Right cardiac atrium (tissue), 5 donors: ENCODE data around the gene COLEC11. TPM values are rescaled to one million over a fixed set of nuclear protein-coding genes. Genes with fewer than 3 reads are reported as not detected.
"Not testable (repeated sequence)": the region's sequence is repeated elsewhere in the genome, so short reads cannot be mapped to it uniquely, and the experiment has no call there.

Source experiments
- ATAC-seq, 2 donors: fragments of 200-7000 bp; cut with Tn5 transposase; one replicate each; pipeline versions ENCODE4 v1.8.0 to v1.9.1; 2020; ENCODE audit warnings: moderate library complexity in 2 of 2, mild to moderate bottlenecking in 1 of 2
- DNase-seq, 3 donors: peaks; one replicate each; pipeline ENCODE4 v3.0.0-alpha.2; 2020
- H3K27ac ChIP-seq: one replicate; pipeline ENCODE4 v1.5.1; 2013; ENCODE audit warnings: mild to moderate bottlenecking, low read length, control low read depth, moderate library complexity
- H3K27me3 ChIP-seq: one replicate; pipeline ENCODE4 v1.6.1; 2013; ENCODE audit not compliant: control insufficient read depth, insufficient read depth
- H3K4me1 ChIP-seq: one replicate; pipeline ENCODE4 v1.6.1; 2013; ENCODE audit warnings: low read length; ENCODE audit not compliant: control insufficient read depth, insufficient read depth
- H3K4me3 ChIP-seq: one replicate; pipeline ENCODE4 v1.5.1; 2013; ENCODE audit warnings: low read length, control low read depth
- H3K9me3 ChIP-seq: one replicate; pipeline ENCODE4 v1.6.1; 2013; ENCODE audit warnings: low read length; ENCODE audit not compliant: control insufficient read depth
- WGBS: extraction: QIAGEN DNeasy Blood & Tissue Kit; methylation state at CpG from one replicate; pipeline ENCODE4 v1.1.7; 2013; 5-methylcytosine and 5-hydroxymethylcytosine counted together
- intact Hi-C, 4 donors: fragments of 100-400 bp; cut with DNase I; formaldehyde crosslinking; loops; one replicate each; pipeline versions ENCODE4 v1.11.0 to v1.14.0; 2022 to 2023
- polyA plus RNA-seq: library from polyadenylated mRNA; stranded (reverse); fragments of 200-250 nt; gene quantifications from one replicate; pipeline ENCODE4 v1.2.3, GENCODE V29; 2013
- total RNA-seq, 4 donors: library from RNA; stranded (reverse); fragmentation: NEBNext Ultra II Directional; extraction: Animal tissue kit (Norgen Biotek cat#: 25700); gene quantifications; one replicate each; pipeline ENCODE4 v1.2.1, GENCODE V29; 2021
- donor health status: healthy with polysubstance abuse.
- donor health status: DM: no; HTN: yes; CAD: no.
- donor health status: DM: no; HTN: no; CAD: no.
- donor health status: DM: no; HTN: yes; CAD: no; lungs with severe emphysema.
- donor health status: DM: yes; HTN: yes; CAD: no.

Gene COLEC11
- total and polyA plus RNA-seq, 5 donors: 12.5 to 70.6 (median 47.6) TPM

DNA sequence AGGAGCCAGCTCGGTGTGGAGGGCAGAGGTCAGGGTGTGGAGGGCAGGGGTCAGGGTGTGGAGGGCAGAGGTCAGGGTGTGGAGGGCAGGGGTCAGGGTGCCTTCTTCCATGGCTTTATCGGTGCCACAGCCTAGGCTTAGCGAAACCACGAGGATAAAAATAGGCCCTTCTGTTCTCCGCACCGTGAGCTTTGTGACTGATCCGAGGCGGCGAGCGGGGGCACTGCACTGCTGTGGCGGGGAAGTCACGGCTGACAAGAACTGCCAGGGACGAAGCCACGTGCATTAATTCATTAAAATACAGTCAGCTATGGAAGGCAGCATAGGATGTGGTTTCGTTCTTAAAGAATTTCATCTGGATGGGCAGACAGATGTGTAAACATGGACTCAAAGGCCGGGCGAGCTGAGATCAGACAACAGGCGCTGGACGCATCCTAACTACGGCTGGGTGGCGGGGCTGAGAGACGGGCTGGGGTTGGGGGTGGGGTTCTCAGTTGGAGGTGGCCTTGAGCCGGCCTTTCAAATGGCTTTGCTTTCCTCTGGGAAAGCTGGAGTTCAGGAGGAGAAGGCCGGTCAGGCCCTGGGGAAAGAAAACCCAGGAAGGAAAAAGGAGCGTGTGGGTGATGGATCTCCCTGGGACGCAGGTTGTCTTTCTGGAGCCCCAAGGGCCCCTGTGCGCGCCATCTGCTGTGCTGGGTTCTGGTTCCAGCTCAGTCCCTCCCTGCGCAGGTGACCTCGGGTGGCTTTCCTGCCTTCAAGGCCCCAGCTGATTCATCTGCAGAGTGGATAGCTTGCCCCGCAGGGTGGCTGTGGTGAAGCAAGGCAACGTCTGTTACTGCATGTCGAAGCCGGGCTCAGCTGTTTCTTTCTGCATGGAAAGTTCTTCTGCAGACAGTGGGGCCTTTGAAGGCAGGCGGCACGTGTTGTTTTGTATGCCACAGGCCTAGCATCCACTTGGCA is 62.1 kb downstream of the COLEC11 start:
- DNase-seq (no peak), ATAC-seq (no peak)
- intact Hi-C loops: loop anchor here in 1 of 4 donors (10.0 kb wide), 1 partner anchor 232 kb away; no protein-coding TSS in a partner anchor
- no peak overlapping the region for H3K4me3 ChIP-seq
- WGBS: 66% methylated on average over 36 of the region's 36 CpGs
- no peaks in the 10 kb centered on the region for H3K9me3 ChIP-seq
- no peaks in the 10 kb centered on the region for H3K4me1 ChIP-seq
- no peak overlapping the region for H3K27ac ChIP-seq
- H3K27me3 ChIP-seq: no peaks in the 10 kb centered on the region

DNA sequence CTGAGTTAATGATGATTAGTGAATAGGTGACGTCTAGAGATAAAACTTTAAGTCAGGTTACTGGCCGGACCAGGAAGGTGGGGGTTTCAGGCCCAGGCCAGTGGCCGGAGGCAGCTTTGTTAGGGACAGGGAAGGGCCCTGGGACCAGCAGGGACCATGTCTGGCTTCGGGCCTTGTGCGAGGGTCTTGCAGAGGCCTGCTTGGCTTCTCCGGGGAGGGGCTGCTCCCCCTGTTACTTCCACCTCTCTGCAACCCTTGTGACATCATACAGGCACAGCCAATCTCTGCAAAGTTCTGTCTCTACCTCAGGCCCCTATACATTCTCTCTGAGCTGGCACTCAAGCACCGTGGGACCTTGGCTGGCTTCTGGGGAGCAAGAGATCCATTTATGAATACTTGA is 63.0 kb downstream of the COLEC11 start, which contains the start of gene ALLC:
Gene ALLC (plus strand): TSS at position 320 of the 400 bp plus-strand sequence. CDS start 12,958 bp downstream, outside the sequence.
- H3K27ac ChIP-seq: no peak within 1 kb of the TSS
- DNase-seq (peak in 1 of 3 donors; percentile 32), ATAC-seq (peak in 1 of 2 donors; percentile 3)
- H3K4me1 ChIP-seq: no peaks in the 10 kb centered on the region
- 81% methylated on average over 7 of the region's 7 CpGs for WGBS
- no peaks in the 10 kb centered on the region for H3K27me3 ChIP-seq
- intact Hi-C loops: loop anchor here in 1 of 4 donors (10.0 kb wide), 1 partner anchor 233 kb away; no protein-coding TSS in a partner anchor
- no peak within 1 kb of the TSS for H3K4me3 ChIP-seq
- H3K9me3 ChIP-seq: no peaks in the 10 kb centered on the region

DNA sequence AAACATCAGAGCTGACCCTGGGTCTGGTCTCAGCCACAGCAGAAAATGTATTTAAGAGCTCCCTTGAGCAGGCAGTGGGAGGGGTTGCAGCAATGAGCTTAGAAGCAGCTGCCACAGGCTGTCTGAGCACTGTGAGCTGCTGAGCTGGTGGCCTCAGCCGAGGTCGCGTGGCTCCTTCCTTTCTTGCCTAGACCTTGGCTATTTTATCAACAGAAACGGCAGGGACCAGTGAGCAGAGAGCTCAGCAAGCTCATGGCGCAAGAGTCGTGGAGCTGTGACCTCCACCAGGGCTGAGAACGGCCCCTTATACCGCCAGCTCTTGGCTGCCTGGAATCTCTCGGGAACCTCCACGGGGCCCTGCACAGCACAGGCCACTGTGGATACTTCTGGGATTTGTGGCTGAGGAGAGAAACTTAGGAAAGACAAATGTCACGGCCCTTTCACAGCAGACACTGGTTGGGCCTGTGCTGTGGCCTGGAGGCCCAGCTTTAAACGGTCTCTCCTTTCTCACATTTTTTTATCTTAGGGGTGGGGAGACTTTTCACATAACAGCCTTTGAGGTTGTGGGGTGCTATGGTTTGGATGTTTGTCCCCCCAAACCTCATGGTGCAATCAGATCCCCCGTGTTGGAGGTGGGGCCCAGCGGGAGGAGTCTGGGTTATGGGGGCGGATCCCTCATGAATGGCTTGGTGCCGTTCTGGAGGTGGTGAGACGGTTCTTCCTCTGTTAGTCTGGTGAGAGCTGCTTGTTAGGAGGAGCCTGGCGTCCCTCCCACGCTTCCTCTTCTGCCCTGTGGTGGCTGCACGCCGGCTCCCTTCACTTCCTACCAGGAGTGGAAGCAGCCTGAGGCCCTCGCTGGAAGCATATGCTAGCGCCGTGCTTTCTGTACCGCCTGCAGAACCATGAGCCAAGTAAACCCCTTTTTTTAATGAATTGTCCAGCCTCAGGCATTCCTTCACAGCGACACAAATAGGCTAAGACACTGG is 64.8 kb downstream of the COLEC11 start:
- 55% methylated on average over 26 of the region's 26 CpGs for WGBS
- Histone ChIP-seq H3K4me1 (no peaks in the 10 kb centered on the region), H3K4me3 (no peak overlapping the region), H3K27me3 (no peaks in the 10 kb centered on the region), H3K9me3 (no peaks in the 10 kb centered on the region), H3K27ac (peak overlapping the region; percentile 45)
- DNase-seq (peak; percentile 74 to 87 (median 80)), ATAC-seq (peak; percentile 79 to 82)
- intact Hi-C loops: loop anchor here in 1 of 4 donors (10.0 kb wide), 1 partner anchor 235 kb away; no protein-coding TSS in a partner anchor

DNA sequence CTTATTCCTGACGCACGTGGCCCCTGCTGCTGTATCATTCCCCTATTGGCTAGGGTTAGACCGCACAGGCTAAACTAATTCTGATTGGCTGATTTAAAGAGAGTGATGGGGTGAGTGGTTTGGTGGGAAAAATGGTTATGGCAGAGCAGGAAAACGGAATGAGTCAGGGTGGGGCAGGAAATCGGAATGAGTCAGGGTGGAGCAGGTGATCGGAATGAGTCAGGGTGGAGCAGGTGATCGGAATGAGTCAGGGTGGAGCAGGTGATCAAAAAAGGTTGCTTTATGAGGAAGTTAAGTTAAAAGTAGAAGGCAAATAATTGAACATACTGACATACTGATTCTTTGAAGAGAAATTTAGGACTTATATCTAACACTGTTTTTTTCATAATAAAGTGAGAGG is 65.7 kb downstream of the COLEC11 start:
- H3K4me1 ChIP-seq, H3K27me3 ChIP-seq, ATAC-seq, intact Hi-C loops, H3K27ac ChIP-seq, H3K9me3 ChIP-seq, H3K4me3 ChIP-seq, DNase-seq: not testable (repeated sequence)
- WGBS: 87% methylated on average over 7 of the region's 7 CpGs

DNA sequence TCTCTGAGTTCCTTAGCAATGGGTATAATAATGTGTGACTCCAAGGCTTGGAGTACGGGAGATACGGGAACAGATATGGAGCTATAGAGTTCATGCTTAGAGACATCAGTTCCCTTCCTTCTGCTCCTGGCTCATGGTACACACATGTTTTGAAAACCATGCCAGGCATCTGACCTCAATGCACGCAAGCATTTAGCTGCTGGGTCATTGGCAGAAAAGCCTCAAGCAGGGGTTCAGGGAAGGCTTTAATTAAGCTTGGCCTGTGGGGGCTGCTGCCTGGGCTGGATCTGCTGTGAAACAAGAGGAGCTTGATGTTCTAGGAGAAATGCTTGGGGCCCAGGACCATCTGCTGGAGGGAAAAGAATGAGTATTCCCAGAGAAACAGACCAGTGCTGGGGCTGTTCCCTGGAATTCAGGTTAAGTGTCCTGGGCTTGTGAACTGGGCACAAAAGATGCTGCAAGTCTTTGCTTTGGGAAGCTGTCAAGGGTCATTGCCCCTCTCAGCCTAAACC is 66.3 kb downstream of the COLEC11 start:
- Histone ChIP-seq H3K27ac (no peak overlapping the region), H3K9me3 (no peaks in the 10 kb centered on the region), H3K4me3 (no peak overlapping the region), H3K4me1 (no peaks in the 10 kb centered on the region), H3K27me3 (no peaks in the 10 kb centered on the region)
- no peak for DNase-seq
- intact Hi-C loops: no loop called here
- WGBS: 90% methylated on average over 3 of the region's 3 CpGs
- ATAC-seq: no peak

DNA sequence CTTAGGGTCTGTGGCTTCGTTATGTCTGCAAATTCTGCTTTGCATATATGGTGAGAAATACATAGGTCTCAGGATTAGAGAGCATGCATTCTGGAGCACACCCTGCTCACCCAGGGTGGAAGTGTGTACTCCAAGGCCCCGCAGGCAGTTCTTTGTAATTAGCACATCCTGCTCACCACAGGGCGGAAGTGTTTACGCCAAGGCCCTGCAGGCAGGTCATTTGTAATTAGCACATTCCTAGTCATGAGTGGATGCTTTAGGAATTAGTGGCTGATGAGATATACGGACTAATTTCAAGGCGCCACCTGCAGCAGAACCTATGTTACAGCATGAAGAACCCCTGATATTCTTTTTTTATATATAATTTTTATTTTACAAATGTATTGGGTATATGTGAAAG is 67.3 kb downstream of the COLEC11 start:
- no peaks in the 10 kb centered on the region for H3K4me1 ChIP-seq
- H3K27me3 ChIP-seq: no peaks in the 10 kb centered on the region
- H3K27ac ChIP-seq: no peak overlapping the region
- no peak for ATAC-seq
- intact Hi-C loops: no loop called here
- WGBS: 72% methylated on average over 6 of the region's 6 CpGs
- no peaks in the 10 kb centered on the region for H3K9me3 ChIP-seq
- DNase-seq: no peak
- H3K4me3 ChIP-seq: no peak overlapping the region

DNA sequence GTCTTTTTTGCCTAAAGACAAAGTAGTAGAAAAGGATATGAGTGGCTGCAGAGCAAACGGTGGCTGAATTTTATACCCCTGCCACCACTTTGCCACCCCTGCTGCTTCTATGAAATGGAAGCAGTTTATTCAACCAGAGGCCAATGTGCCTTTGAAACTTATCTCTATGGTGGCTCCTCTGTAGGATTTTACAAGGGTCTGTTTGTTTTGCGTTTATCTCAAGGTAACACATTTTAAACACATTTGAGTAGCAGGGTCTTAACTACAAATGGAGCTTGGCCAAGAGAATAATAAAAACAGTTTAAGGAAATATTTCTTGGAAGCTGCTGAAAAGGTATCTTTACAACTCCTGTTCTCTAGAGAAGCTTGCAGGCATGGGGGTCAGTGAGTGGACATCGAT is 69.2 kb downstream of the COLEC11 start:
- no peak overlapping the region for H3K27ac ChIP-seq
- DNase-seq: no peak
- H3K4me3 ChIP-seq: no peak overlapping the region
- intact Hi-C loops: no loop called here
- H3K9me3 ChIP-seq: no peaks in the 10 kb centered on the region
- 45% methylated on average over 3 of the region's 3 CpGs for WGBS
- H3K27me3 ChIP-seq: no peaks in the 10 kb centered on the region
- ATAC-seq: no peak
- H3K4me1 ChIP-seq: no peaks in the 10 kb centered on the region

DNA sequence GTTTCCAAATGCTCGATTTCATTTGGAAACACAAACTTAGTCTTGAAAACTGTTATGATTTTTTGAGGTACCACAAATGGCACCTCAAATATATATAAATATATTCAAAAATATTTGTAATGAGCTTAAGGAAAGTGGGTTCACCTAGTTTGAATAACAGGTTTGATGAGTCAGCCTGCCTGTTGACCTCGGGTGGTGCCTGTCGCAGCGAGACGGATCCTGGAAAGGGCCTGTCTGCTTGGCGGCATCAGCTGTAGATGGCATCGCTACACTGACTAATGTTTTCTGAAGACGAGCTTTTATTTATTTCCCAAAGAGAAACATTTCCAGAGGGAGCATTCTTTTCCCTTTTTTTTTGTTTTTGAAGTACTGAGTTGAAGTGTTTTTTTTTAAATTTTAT is 70.0 kb downstream of the COLEC11 start:
- intact Hi-C loops: no loop called here
- H3K4me3 ChIP-seq: no peak overlapping the region
- no peak overlapping the region for H3K27ac ChIP-seq
- WGBS: 85% methylated on average over 8 of the region's 8 CpGs
- ATAC-seq (no peak), DNase-seq (no peak)
- H3K4me1 ChIP-seq: no peaks in the 10 kb centered on the region
- no peaks in the 10 kb centered on the region for H3K9me3 ChIP-seq
- H3K27me3 ChIP-seq: no peaks in the 10 kb centered on the region

DNA sequence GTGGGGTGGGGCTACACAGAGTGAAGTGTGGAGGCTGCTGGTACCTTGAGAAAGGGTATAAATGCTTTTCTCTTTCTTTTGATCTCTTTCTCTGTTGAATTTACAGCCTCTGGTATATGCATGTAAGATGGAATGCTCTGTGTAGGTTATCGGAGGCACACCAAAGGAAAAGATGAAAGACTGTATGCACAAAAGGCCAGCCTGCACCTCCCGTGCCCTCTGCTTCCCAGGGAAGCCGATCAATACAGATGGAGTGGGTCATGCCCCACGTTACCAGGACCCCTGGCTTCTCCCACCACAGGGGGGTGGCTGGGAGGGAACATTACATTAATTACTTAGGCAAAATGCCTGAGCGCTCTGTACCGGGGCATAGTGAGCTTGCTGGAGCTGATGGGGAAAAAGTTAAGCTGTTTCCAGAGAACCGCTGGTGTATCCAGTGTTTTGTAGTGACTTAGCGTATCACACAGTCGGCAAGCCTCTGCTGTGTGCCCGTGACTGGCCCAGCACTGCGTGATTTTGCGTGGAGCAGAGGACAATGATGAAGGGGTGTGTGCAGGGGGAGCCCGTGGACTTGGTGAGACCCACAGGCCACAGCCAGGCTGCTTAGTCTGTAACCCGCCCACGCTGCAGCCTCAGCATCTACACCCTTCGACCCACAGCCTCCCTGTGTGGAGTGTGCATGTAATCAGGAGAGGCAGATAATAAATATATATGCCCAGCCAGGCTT is 71.1 kb downstream of the COLEC11 start:
- WGBS: 85% methylated on average over 16 of the region's 16 CpGs
- ATAC-seq (no peak), DNase-seq (no peak)
- H3K4me1 ChIP-seq: no peaks in the 10 kb centered on the region
- intact Hi-C loops: no loop called here
- no peaks in the 10 kb centered on the region for H3K27me3 ChIP-seq
- H3K9me3 ChIP-seq: no peaks in the 10 kb centered on the region
- no peak overlapping the region for H3K4me3 ChIP-seq
- H3K27ac ChIP-seq: no peak overlapping the region

DNA sequence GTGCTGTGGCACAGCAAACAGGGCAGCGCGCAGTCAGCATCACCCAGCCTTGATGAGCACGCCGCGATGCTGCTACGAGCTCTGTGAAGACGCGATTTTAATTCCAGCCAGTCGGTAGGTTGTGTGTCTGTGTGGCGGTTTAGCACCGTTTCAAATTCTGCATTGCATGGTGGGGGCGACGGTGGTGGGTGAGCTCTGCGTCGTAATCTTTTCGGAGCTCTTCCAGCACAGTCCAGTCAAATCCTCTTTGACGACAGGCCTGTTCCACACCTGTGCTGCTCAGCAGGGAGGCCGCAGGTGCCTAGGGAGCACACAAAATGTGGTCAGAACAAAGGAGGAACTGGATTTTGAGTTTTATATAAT is 71.7 kb downstream of the COLEC11 start:
- no peak for ATAC-seq
- WGBS: 92% methylated on average over 18 of the region's 18 CpGs
- Histone ChIP-seq H3K27me3 (no peaks in the 10 kb centered on the region), H3K27ac (no peak overlapping the region), H3K9me3 (no peaks in the 10 kb centered on the region), H3K4me3 (no peak overlapping the region), H3K4me1 (no peaks in the 10 kb centered on the region)
- intact Hi-C loops: no loop called here
- DNase-seq: no peak
